Gastroesophageal sphincter (tissue), 4 donors: ENCODE data around the gene AKIP1. TPM values are rescaled to one million over a fixed set of nuclear protein-coding genes. Genes with fewer than 3 reads are reported as not detected.
"Not testable (repeated sequence)": the region's sequence is repeated elsewhere in the genome, so short reads cannot be mapped to it uniquely, and the experiment has no call there.

Experiments used
- ATAC-seq: fragments of 150-250 bp; one replicate; pipeline ENCODE4 v1.9.1; 2016; ENCODE audit warnings: mild to moderate bottlenecking, moderate library complexity
- H3K27ac ChIP-seq, 4 donors: fragments of 200-600 bp; sonication (generic) in 3 of 4; 1 replicate in 3 of 4; 2 replicates in 1 of 4; pipeline ENCODE4 v1.5.1; 2016 to 2019
- H3K27me3 ChIP-seq: fragments of 200-600 bp; sonication (generic); one replicate; pipeline ENCODE4 v1.5.1; 2019
- H3K36me3 ChIP-seq, 2 donors: fragments of 200-600 bp; sonication (generic); one replicate each; pipeline ENCODE4 v1.5.1; 2019; ENCODE audit warnings: control low read depth in 1 of 2
- H3K4me1 ChIP-seq, 3 donors: fragments of 200-600 bp; sonication (generic); 1 replicate in 2 of 3; 2 replicates in 1 of 3; pipeline ENCODE4 v1.5.1; 2016 to 2019; ENCODE audit warnings: control low read depth in 2 of 3
- H3K4me3 ChIP-seq, 2 donors: fragments of 200-600 bp; sonication (generic); one replicate each; pipeline ENCODE4 v1.5.1; 2019; ENCODE audit warnings: mild to moderate bottlenecking in 1 of 2, moderate library complexity in 1 of 2
- H3K9me3 ChIP-seq, 3 donors: fragments of 200-600 bp; sonication (generic); one replicate each; pipeline ENCODE4 v1.5.1; 2017 to 2019; ENCODE audit warnings: control low read depth in 2 of 3
- CTCF ChIP-seq, 4 experiments: fragments of 200-600 bp in 2 of 4; fragments of 450-650 bp in 2 of 4; sonication (generic) in 1 of 4; IDR thresholded peaks; one replicate each; pipeline ENCODE4 v1.5.1; 2017 to 2019; ENCODE audit warnings: antibody characterized with exemption in 4 of 4, mild to moderate bottlenecking in 2 of 4, moderate library complexity in 2 of 4
- EP300 ChIP-seq: sonication (generic); formaldehyde crosslinking; IDR thresholded peaks from one replicate; pipeline ENCODE4 v1.6.1; 2017; ENCODE audit warnings: antibody characterized with exemption, mild to moderate bottlenecking
- POLR2A ChIP-seq, 2 donors: fragments of 450-650 bp; IDR thresholded peaks; one replicate each; pipeline ENCODE4 v1.6.1; 2017; ENCODE audit warnings: antibody characterized with exemption in 2 of 2, mild to moderate bottlenecking in 2 of 2, moderate library complexity in 1 of 2
- POLR2AphosphoS5 ChIP-seq: sonication (generic); formaldehyde crosslinking; IDR thresholded peaks from one replicate; pipeline ENCODE4 v1.6.1; 2017; ENCODE audit warnings: antibody characterized with exemption
- WGBS, 2 donors: methylation state at CpG; one replicate each; pipeline ENCODE4 v1.1.5; 2018; ENCODE audit warnings: low coverage in 1 of 2; 5-methylcytosine and 5-hydroxymethylcytosine counted together
- total RNA-seq, 4 donors: library from RNA; depleted of rRNA; stranded (reverse); fragments of >200 nt; gene quantifications; one replicate each; pipeline ENCODE4 v1.1.0, GENCODE V29; 2016

AKIP1 gene
- total RNA-seq, 4 donors from 2014 or later: 31.5 to 63.9 (median 44.7) TPM

DNA sequence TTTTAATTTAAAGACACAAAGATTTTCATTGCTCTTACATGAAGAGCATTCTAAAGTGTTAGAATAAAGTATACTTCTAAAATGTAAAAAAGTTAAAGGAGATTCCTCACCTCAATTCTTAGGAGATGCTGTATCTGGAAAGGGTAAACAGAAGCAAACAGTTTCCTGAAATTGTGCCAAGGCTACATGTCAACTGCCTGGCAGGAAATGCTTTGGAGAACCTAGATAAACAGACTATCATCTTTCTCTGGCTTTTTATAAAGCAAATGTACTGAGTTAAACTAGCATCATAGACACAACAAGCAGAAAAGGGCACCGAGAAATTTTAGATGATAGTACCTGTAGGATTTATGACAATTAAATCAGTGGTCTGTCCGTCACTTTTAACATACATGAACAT lies 24.7 kb upstream of the AKIP1 start:
- Histone ChIP-seq H3K27me3 (no peaks in the 10 kb centered on the region), H3K9me3 (no peaks in the 10 kb centered on the region), H3K4me1 (no peaks in the 10 kb centered on the region), H3K27ac (no peak overlapping the region), H3K36me3 (no peaks in the 10 kb centered on the region), H3K4me3 (no peak overlapping the region)
- no peak for TF ChIP-seq EP300
- no peak for TF ChIP-seq POLR2AphosphoS5
- no peak for TF ChIP-seq POLR2A (IDR thresholded peaks at IDR 0.05)
- 67 to 77% methylated on average over 2 of the region's 2 CpGs for WGBS, 2 donors
- no peak for ATAC-seq

GRCh38 chr11:8891185-8891584 lies 19.8 kb upstream of the AKIP1 start:
- H3K4me1 ChIP-seq, H3K4me3 ChIP-seq, H3K36me3 ChIP-seq, H3K27me3 ChIP-seq, H3K27ac ChIP-seq, H3K9me3 ChIP-seq, ATAC-seq: not testable (repeated sequence)
- 78% methylated on average over 2 of the region's 2 CpGs; no CpG with 5 or more reads in 1 of the 2 donors for WGBS, 2 donors

DNA sequence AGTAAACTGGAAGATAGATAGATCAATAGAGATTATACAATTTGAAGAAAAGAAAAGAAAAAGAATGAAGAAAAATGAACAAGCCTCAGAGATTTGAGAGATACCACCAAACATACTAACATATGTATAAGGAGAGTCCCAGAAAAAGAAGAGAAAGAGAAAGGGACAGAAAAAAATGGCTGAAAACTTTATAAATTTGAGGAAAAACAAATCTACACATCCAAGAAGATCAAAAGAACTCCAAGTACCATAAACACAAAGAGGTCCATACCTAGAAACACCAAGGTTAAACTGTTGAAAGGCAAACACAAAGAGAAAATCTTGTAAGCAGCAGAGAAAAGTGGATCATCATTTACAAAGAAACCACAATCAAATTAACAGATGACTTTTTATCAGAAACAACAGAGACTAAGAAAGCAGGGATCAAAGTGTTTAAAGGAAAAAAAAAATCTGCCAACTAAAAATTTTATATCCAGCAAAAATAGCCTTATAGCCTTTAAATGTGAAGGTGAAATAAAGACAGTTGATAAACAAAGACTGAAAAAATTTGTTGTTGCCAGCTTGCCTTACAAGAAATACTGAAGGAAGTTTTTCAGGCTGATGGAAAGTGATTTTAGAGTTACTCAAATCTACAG lies 11.8 kb upstream of the AKIP1 start:
- Histone ChIP-seq H3K36me3 (no peaks in the 10 kb centered on the region), H3K4me1 (no peaks in the 10 kb centered on the region)
- no peak for TF ChIP-seq CTCF (IDR thresholded peaks at IDR 0.05)
- TF ChIP-seq POLR2AphosphoS5: no peak
- TF ChIP-seq POLR2A (IDR thresholded peaks at IDR 0.05): no peak
- TF ChIP-seq EP300: no peak

DNA sequence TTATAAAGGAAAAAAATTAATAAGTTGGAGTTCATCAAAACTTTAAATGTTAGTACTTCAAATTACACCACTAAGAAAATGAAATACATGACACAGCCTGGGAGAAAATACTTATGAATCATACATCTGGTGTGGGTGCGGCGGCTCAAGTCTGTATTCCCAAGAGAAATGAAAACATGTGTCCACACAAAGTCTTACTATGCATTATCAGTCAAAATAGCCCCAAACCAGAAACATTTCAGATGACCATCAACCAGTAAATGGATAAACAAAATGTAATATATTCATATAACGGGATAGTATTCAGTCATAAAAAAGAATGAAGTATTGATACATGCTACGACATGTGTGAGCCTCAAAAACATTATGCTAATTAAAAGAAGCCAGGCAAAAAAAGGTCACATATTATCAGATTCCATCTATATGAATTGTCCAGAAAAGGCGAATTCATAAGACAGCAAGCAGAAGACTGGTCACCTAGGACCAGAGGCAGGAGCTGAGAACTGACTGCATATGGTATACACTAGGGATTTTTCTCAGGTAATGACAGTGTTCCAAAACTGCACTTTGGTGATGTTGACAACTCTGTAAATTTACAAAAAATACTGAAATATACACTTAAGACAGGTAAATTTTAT lies 5.3 kb upstream of the AKIP1 start:
- H3K36me3 ChIP-seq: no peaks in the 10 kb centered on the region
- H3K27ac ChIP-seq: no peak overlapping the region
- 46 to 78% methylated on average over 5 of the region's 5 CpGs for whole genome bisulfite sequencing, 2 donors
- TF ChIP-seq POLR2A (IDR thresholded peaks at IDR 0.05) (no peak), POLR2AphosphoS5 (no peak), EP300 (no peak), CTCF (IDR thresholded peaks at IDR 0.05) (no peak)
- no peaks in the 10 kb centered on the region for H3K27me3 ChIP-seq
- H3K4me3 ChIP-seq: no peak overlapping the region
- peaks cover 0 to 8% (median 0%) of the 10 kb centered on the region in 3 donors for H3K4me1 ChIP-seq
- no peak for ATAC-seq
- no peaks in the 10 kb centered on the region for H3K9me3 ChIP-seq

More for the DNA sequence above, 11.8 kb upstream of the AKIP1 start:
- Histone ChIP-seq H3K4me3 (no peak overlapping the region), H3K27ac (no peak overlapping the region), H3K27me3 (no peaks in the 10 kb centered on the region), H3K9me3 (peaks cover 0 to 12% (median 0%) of the 10 kb centered on the region in 3 donors)
- no peak for ATAC-seq

GRCh38 chr11:8907116-8907515 lies 3.9 kb upstream of the AKIP1 start:
- WGBS, 2 donors: 87% methylated on average over 1 of the region's 1 CpG; no CpG with 5 or more reads in 1 of the 2 donors
- Histone ChIP-seq H3K27me3 (no peaks in the 10 kb centered on the region), H3K27ac (no peak overlapping the region), H3K36me3 (no peaks in the 10 kb centered on the region), H3K4me3 (no peak overlapping the region), H3K4me1 (peaks cover 0 to 13% (median 1%) of the 10 kb centered on the region in 3 donors), H3K9me3 (no peaks in the 10 kb centered on the region)
- ATAC-seq: no peak
- TF ChIP-seq CTCF (IDR thresholded peaks at IDR 0.05) (no peak), POLR2A (IDR thresholded peaks at IDR 0.05) (no peak), EP300 (no peak), POLR2AphosphoS5 (no peak)

DNA sequence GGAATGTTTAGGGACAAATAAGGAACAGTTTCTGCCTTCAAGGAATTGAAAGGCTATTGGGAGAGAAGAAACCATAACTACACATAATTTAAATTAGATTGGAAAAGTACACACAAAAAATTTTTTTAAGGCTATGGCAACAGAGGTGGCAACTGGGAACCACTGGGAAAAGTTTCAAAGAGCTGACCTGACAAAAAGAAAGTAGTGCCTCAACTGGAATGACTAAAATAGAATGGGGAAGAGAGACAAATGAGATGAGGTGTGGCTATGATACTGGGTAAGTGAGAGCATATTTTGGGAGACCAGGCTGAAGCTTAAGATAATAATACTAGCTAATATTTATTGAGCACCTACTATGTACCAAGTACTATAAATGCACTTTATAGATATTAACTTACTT lies 2.9 kb upstream of the AKIP1 start:
- Histone ChIP-seq H3K27me3 (no peaks in the 10 kb centered on the region), H3K4me1 (peaks cover 0 to 23% (median 7%) of the 10 kb centered on the region in 3 donors), H3K36me3 (no peaks in the 10 kb centered on the region), H3K27ac (no peak overlapping the region), H3K4me3 (no peak overlapping the region), H3K9me3 (no peaks in the 10 kb centered on the region)
- ATAC-seq: no peak
- TF ChIP-seq EP300 (no peak), POLR2AphosphoS5 (no peak), POLR2A (IDR thresholded peaks at IDR 0.05) (no peak), CTCF (IDR thresholded peaks at IDR 0.05) (no peak)
